ENCODE measurements around the gene SYNE4. TPM values are rescaled to one million over a fixed set of nuclear protein-coding genes. Genes with fewer than 3 reads are reported as not detected.

The SYNE4 gene
- total and polyA plus RNA-seq, 3 donors from 2014 or later: 0.68 to 1.8 (median 1.3) TPM

GRCh38 chr19:36051236-36051635 is 42.6 kb upstream of the SYNE4 start:
- peaks cover 15% of the 10 kb centered on the region for H3K4me1 ChIP-seq
- no peaks in the 10 kb centered on the region for H3K36me3 ChIP-seq (ENCODE audit: low read depth, missing control alignments)
- WGBS, 2 donors: 62 to 65% methylated on average over 3 of the region's 3 CpGs
- H3K9me3 ChIP-seq: no peaks in the 10 kb centered on the region
- intact Hi-C loops (cut with DNase I; ENCODE audit: low total_unique reads): loop anchor here (10.0 kb wide), 1 partner anchor 724 kb away; the partner anchor contains the start of gene ZNF850
- TF ChIP-seq CTCF (IDR thresholded peaks at IDR 0.05) (no peak), POLR2A (IDR thresholded peaks at IDR 0.05) (no peak)
- no peak overlapping the region for H3K27ac ChIP-seq
- H3K27me3 ChIP-seq: no peaks in the 10 kb centered on the region
- DNase-seq: peak; percentile 26
- no peak overlapping the region for H3K4me3 ChIP-seq

GRCh38 chr19:36049080-36049698 is 40.6 kb upstream of the SYNE4 start:
- 86 to 88% methylated on average over 4 of the region's 4 CpGs for WGBS, 2 donors
- Histone ChIP-seq H3K36me3 (ENCODE audit: low read depth, missing control alignments) (no peaks in the 10 kb centered on the region), H3K9me3 (no peaks in the 10 kb centered on the region), H3K4me1 (peaks cover 7% of the 10 kb centered on the region), H3K27me3 (no peaks in the 10 kb centered on the region), H3K27ac (no peak overlapping the region), H3K4me3 (no peak overlapping the region)
- intact Hi-C loops (cut with DNase I; ENCODE audit: low total_unique reads): no loop called here
- no peak for TF ChIP-seq POLR2A (IDR thresholded peaks at IDR 0.05)
- DNase-seq: no peak

DNA sequence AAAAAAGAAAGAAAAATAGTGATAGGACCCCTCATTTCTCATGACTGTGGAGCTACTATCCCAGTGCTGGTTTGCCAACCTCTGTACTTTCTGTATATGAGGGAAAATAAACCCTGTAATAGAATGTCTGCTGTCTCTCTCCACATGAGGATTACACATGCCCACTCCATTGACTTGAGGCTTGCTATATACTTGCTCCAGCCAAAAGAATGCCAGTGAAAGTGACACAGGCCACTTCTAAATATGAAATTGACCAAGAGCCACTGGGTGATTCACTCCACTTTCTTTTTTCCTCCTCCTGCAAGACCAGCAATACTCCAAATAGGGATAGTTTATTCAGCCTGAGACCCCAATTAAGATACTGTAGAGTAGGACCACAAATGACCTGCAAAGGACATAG is 39.2 kb upstream of the SYNE4 start:
- no peaks in the 10 kb centered on the region for H3K27me3 ChIP-seq
- peaks cover 3% of the 10 kb centered on the region for H3K4me1 ChIP-seq
- H3K9me3 ChIP-seq: no peaks in the 10 kb centered on the region
- H3K27ac ChIP-seq: no peak overlapping the region
- TF ChIP-seq POLR2A (IDR thresholded peaks at IDR 0.05) (no peak), CTCF (IDR thresholded peaks at IDR 0.05) (no peak)
- intact Hi-C loops (cut with DNase I; ENCODE audit: low total_unique reads): no loop called here
- no peak overlapping the region for H3K4me3 ChIP-seq
- DNase-seq: no peak
- no peaks in the 10 kb centered on the region for H3K36me3 ChIP-seq (ENCODE audit: low read depth, missing control alignments)

DNA sequence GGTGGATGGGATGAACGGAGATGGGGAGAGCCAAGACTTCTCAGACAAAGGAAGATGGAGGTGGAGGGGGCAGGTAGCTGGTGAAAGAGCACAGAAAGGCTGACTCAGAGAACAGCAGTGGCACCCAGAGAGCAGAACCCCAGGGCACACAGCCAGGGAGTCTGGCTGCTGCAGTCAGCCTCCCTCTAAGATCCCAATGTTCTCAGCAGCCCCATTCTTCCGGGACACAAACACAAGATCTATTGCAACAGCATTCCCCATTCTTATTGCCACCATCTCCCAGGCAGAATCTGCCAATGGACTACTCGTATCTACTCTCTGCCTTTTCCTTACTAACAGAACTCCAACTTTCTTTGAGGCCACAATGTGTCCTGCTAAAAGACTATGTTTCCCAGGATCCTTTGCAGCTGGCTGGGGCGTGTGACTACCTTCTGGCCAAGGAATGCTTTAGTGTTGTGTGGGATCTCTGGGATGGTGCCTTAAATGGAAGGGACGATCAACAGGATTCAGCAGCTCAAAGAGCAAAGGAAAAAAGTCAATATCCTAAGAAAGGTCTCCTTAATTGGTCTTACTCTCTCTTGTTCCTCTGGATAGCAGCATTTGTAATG is 37.9 kb upstream of the SYNE4 start:
- H3K27ac ChIP-seq: no peak overlapping the region
- H3K4me3 ChIP-seq: no peak overlapping the region
- no peaks in the 10 kb centered on the region for H3K27me3 ChIP-seq
- H3K36me3 ChIP-seq (ENCODE audit: low read depth, missing control alignments): no peaks in the 10 kb centered on the region
- DNase-seq: no peak
- 84 to 91% methylated on average over 5 of the region's 5 CpGs for WGBS, 2 donors
- intact Hi-C loops (cut with DNase I; ENCODE audit: low total_unique reads): no loop called here
- H3K9me3 ChIP-seq: no peaks in the 10 kb centered on the region
- TF ChIP-seq CTCF (IDR thresholded peaks at IDR 0.05) (no peak), POLR2A (IDR thresholded peaks at IDR 0.05) (no peak)
- H3K4me1 ChIP-seq: peaks cover 7% of the 10 kb centered on the region

GRCh38 chr19:36043952-36044351 is 35.3 kb upstream of the SYNE4 start:
- WGBS, 2 donors: 89 to 95% methylated on average over 2 of the region's 2 CpGs
- H3K36me3 ChIP-seq (ENCODE audit: low read depth, missing control alignments): no peaks in the 10 kb centered on the region
- no peak for DNase-seq
- no peak overlapping the region for H3K4me3 ChIP-seq
- intact Hi-C loops (cut with DNase I; ENCODE audit: low total_unique reads): no loop called here
- no peak overlapping the region for H3K27ac ChIP-seq
- no peaks in the 10 kb centered on the region for H3K27me3 ChIP-seq
- H3K4me1 ChIP-seq: peaks cover 8% of the 10 kb centered on the region
- TF ChIP-seq CTCF (IDR thresholded peaks at IDR 0.05) (no peak), POLR2A (IDR thresholded peaks at IDR 0.05) (no peak)
- no peaks in the 10 kb centered on the region for H3K9me3 ChIP-seq

Measured in testis (tissue), 3 donors.